GM12891 (cell line): ENCODE results near the gene FAM181A.

ENCODE experiments used
- PAX5 ChIP-seq: IDR thresholded peaks from 2 replicates; pipeline ENCODE4 v1.6.1; 2011; ENCODE audit warnings: low read length, moderate library complexity, mild to moderate bottlenecking; ENCODE audit not compliant: insufficient read depth, severe bottlenecking
- POLR2A ChIP-seq: IDR thresholded peaks from 2 replicates; pipeline ENCODE4 v1.6.1; 2011; ENCODE audit warnings: low read depth, low read length, control low read depth
- POLR2AphosphoS5 ChIP-seq: IDR thresholded peaks from 2 replicates; pipeline ENCODE4 v1.6.1; 2011; ENCODE audit warnings: low read depth, low read length, control low read depth
- POU2F2 ChIP-seq: IDR thresholded peaks from 2 replicates; pipeline ENCODE4 v1.6.1; 2011; ENCODE audit warnings: low read depth, mild to moderate bottlenecking, control low read depth, low read length, moderate library complexity
- SPI1 ChIP-seq: IDR thresholded peaks from 2 replicates; pipeline ENCODE4 v1.6.1; 2011; ENCODE audit warnings: low read depth, low read length, control low read depth
- TAF1 ChIP-seq: IDR thresholded peaks from 2 replicates; pipeline ENCODE4 v1.6.1; 2011; ENCODE audit warnings: low read depth, low read length, control low read depth

- TF ChIP-seq POLR2A, result no peak
- TF ChIP-seq TAF1, result no peak
- TF ChIP-seq POLR2AphosphoS5, result no peak
- no peak for TF ChIP-seq SPI1
- no peak for TF ChIP-seq PAX5
- TF ChIP-seq POU2F2, result no peak
Measured at GRCh38 chr14:93943052-93943451, 15.9 kb downstream of the FAM181A start.
